ENCODE results near the gene LRRC9. TPM values are rescaled to one million over a fixed set of nuclear protein-coding genes. Genes with fewer than 3 reads are reported as not detected.

LRRC9 gene
- total and polyA plus RNA-seq, 2 donors from 2014 or later = not detected

- DNase-seq (no peak), FAIRE-seq (no peak)
- Histone ChIP-seq H3K27me3 (ENCODE audit: control insufficient read depth, insufficient read depth, low read length) (no peaks in the 10 kb centered on the region), H3K4me3 (ENCODE audit: low read length in 3 of 3) (no peak overlapping the region), H3K36me3 (ENCODE audit: control insufficient read depth in 2 of 3, insufficient read depth in 3 of 3, low read length in 3 of 3) (no peaks in the 10 kb centered on the region), H3K27ac (ENCODE audit: low read depth in 2 of 2, low read length in 2 of 2) (no peak overlapping the region), H3K9ac (ENCODE audit: low read length in 3 of 3) (no peak overlapping the region), H3K9me3 (ENCODE audit: control insufficient read depth in 2 of 3, insufficient read depth in 1 of 3, low read length in 3 of 3) (no peaks in the 10 kb centered on the region), H3K4me1 (ENCODE audit: control insufficient read depth in 2 of 3, insufficient read depth in 2 of 3, low read depth in 1 of 3, low read length in 3 of 3) (no peaks in the 10 kb centered on the region)
- TF ChIP-seq, protein P1, sequence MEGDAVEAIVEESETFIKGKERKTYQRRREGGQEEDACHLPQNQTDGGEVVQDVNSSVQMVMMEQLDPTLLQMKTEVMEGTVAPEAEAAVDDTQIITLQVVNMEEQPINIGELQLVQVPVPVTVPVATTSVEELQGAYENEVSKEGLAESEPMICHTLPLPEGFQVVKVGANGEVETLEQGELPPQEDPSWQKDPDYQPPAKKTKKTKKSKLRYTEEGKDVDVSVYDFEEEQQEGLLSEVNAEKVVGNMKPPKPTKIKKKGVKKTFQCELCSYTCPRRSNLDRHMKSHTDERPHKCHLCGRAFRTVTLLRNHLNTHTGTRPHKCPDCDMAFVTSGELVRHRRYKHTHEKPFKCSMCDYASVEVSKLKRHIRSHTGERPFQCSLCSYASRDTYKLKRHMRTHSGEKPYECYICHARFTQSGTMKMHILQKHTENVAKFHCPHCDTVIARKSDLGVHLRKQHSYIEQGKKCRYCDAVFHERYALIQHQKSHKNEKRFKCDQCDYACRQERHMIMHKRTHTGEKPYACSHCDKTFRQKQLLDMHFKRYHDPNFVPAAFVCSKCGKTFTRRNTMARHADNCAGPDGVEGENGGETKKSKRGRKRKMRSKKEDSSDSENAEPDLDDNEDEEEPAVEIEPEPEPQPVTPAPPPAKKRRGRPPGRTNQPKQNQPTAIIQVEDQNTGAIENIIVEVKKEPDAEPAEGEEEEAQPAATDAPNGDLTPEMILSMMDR (IDR thresholded peaks at IDR 0.05; ENCODE audit: borderline replicate concordance, extremely low read depth, insufficient read depth) = no peak
- intact Hi-C loops (cut with DNase I) = no loop called here
These were observed 61.6 kb downstream of the LRRC9 start for GRCh38 chr14:59981564-59981963.

GRCh38 chr14:59983048-59983447, 63.1 kb downstream of the LRRC9 start:
- Histone ChIP-seq H3K9me3 (ENCODE audit: control insufficient read depth in 2 of 3, insufficient read depth in 1 of 3, low read length in 3 of 3) (no peaks in the 10 kb centered on the region), H3K9ac (ENCODE audit: low read length in 3 of 3) (no peak overlapping the region), H3K4me1 (ENCODE audit: control insufficient read depth in 2 of 3, insufficient read depth in 2 of 3, low read depth in 1 of 3, low read length in 3 of 3) (no peaks in the 10 kb centered on the region), H3K4me3 (ENCODE audit: low read length in 3 of 3) (no peak overlapping the region), H3K27me3 (ENCODE audit: control insufficient read depth, insufficient read depth, low read length) (no peaks in the 10 kb centered on the region), H3K27ac (ENCODE audit: low read depth in 2 of 2, low read length in 2 of 2) (no peak overlapping the region), H3K36me3 (ENCODE audit: control insufficient read depth in 2 of 3, insufficient read depth in 3 of 3, low read length in 3 of 3) (no peaks in the 10 kb centered on the region)
- TF ChIP-seq, protein P1 (IDR thresholded peaks at IDR 0.05; ENCODE audit: borderline replicate concordance, extremely low read depth, insufficient read depth) = no peak
- FAIRE-seq (no peak), DNase-seq (no peak)
- intact Hi-C loops (cut with DNase I) = no loop called here

- DNase-seq (no peak), FAIRE-seq (no peak)
- Histone ChIP-seq H3K27me3 (ENCODE audit: control insufficient read depth, insufficient read depth, low read length) (no peaks in the 10 kb centered on the region), H3K9me3 (ENCODE audit: control insufficient read depth in 2 of 3, insufficient read depth in 1 of 3, low read length in 3 of 3) (no peaks in the 10 kb centered on the region), H3K9ac (ENCODE audit: low read length in 3 of 3) (no peak overlapping the region), H3K4me1 (ENCODE audit: control insufficient read depth in 2 of 3, insufficient read depth in 2 of 3, low read depth in 1 of 3, low read length in 3 of 3) (no peaks in the 10 kb centered on the region), H3K27ac (ENCODE audit: low read depth in 2 of 2, low read length in 2 of 2) (no peak overlapping the region), H3K4me3 (ENCODE audit: low read length in 3 of 3) (no peak overlapping the region), H3K36me3 (ENCODE audit: control insufficient read depth in 2 of 3, insufficient read depth in 3 of 3, low read length in 3 of 3) (no peaks in the 10 kb centered on the region)
- TF ChIP-seq, protein P1 (IDR thresholded peaks at IDR 0.05; ENCODE audit: borderline replicate concordance, extremely low read depth, insufficient read depth) = no peak
- intact Hi-C loops (cut with DNase I) = no loop called here
These were observed 66.7 kb downstream of the LRRC9 start for GRCh38 chr14:59986556-59987059.

DNA sequence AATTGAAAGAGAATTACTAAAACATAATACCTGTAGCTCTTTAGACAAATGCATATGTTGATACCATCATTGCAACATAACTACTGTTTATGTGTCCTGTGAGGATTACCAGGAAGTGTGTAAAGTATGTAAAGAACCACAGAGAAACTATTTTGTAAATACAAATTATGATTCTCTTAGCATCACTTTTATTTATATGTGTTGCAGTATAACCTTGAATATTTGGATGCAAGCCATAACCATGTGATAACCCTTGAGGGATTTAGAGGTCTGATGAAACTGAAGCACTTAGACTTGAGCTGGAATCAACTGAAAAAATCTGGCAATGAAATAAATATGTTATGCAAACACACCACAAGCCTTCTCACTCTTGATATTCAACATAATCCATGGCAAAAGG, 77.5 kb downstream of the LRRC9 start:
- peak in 1 of 5 donors; percentile 2 for DNase-seq
- Histone ChIP-seq H3K4me1 (ENCODE audit: control insufficient read depth in 2 of 3, insufficient read depth in 2 of 3, low read depth in 1 of 3, low read length in 3 of 3) (no peaks in the 10 kb centered on the region), H3K9ac (ENCODE audit: low read length in 3 of 3) (no peak overlapping the region), H3K27me3 (ENCODE audit: control insufficient read depth, insufficient read depth, low read length) (no peaks in the 10 kb centered on the region), H3K36me3 (ENCODE audit: control insufficient read depth in 2 of 3, insufficient read depth in 3 of 3, low read length in 3 of 3) (no peaks in the 10 kb centered on the region), H3K27ac (ENCODE audit: low read depth in 2 of 2, low read length in 2 of 2) (no peak overlapping the region), H3K9me3 (ENCODE audit: control insufficient read depth in 2 of 3, insufficient read depth in 1 of 3, low read length in 3 of 3) (no peaks in the 10 kb centered on the region), H3K4me3 (ENCODE audit: low read length in 3 of 3) (no peak overlapping the region)
- intact Hi-C loops (cut with DNase I) = no loop called here
- FAIRE-seq = no peak
- TF ChIP-seq, protein P1 (IDR thresholded peaks at IDR 0.05; ENCODE audit: borderline replicate concordance, extremely low read depth, insufficient read depth) = no peak
